ENCODE data around the gene CELF6. TPM values are rescaled to one million over a fixed set of nuclear protein-coding genes. Genes with fewer than 3 reads are reported as not detected.

Gene CELF6
- total RNA-seq, 1 experiment from 2014 or later: 0.19 TPM

DNA sequence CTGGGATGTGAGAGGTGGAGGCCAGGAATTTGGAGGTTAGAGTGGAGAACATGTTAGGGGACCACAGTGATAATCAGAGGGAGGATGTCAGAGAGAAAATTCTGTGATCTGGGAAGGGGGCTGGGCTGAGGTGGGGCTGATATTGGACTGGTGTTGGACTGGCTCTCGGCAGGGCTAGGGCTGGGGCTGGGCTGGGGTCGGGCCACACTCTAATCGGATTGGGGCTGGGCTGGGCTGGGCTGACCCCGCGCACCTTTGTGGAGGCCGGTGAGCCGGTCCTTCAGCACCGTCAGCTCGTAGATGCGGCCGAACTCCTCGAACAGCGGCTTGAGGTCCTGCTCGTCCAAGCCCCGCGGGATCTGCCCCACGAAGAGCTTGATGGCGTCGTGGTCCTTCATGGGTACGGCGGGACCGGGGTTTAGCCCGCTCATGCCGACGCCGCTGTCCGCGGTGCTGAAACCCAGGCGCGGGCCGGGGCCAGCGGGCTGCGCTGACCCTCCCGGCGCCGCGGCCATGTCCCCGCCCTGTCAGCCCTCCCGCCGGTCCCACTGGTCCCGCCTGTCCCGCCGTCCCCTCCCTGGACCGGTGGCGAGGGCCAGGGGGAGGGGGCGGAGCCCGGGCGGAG lies 485 bp downstream of the CELF6 start:
- peaks cover 5% of the 10 kb centered on the region for H3K9me3 Mint-ChIP-seq (ENCODE audit: low read depth, unreplicated experiment)
- intact Hi-C loops (cut with micrococcal nuclease; ENCODE audit: unreplicated experiment): no loop called here
- peak overlapping the region; percentile 47 for H3K27ac Mint-ChIP-seq (ENCODE audit: unreplicated experiment)
- peaks cover 53% of the 10 kb centered on the region for H3K27me3 Mint-ChIP-seq (ENCODE audit: unreplicated experiment)
- H3K4me3 Mint-ChIP-seq (ENCODE audit: low read depth, unreplicated experiment): peak overlapping the region; percentile 77
- peak; percentile 80 for DNase-seq
- no TSS peak for BruUV-seq (replicated peaks)
- H3K36me3 Mint-ChIP-seq (ENCODE audit: insufficient read depth, unreplicated experiment): peaks cover 18% of the 10 kb centered on the region
- TF ChIP-seq, protein P1, sequence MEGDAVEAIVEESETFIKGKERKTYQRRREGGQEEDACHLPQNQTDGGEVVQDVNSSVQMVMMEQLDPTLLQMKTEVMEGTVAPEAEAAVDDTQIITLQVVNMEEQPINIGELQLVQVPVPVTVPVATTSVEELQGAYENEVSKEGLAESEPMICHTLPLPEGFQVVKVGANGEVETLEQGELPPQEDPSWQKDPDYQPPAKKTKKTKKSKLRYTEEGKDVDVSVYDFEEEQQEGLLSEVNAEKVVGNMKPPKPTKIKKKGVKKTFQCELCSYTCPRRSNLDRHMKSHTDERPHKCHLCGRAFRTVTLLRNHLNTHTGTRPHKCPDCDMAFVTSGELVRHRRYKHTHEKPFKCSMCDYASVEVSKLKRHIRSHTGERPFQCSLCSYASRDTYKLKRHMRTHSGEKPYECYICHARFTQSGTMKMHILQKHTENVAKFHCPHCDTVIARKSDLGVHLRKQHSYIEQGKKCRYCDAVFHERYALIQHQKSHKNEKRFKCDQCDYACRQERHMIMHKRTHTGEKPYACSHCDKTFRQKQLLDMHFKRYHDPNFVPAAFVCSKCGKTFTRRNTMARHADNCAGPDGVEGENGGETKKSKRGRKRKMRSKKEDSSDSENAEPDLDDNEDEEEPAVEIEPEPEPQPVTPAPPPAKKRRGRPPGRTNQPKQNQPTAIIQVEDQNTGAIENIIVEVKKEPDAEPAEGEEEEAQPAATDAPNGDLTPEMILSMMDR (IDR thresholded peaks at IDR 0.05; ENCODE audit: unreplicated experiment): no peak
- CTCF ChIA-PET: no interaction called here
- no peaks in the 10 kb centered on the region for H3K4me1 Mint-ChIP-seq (ENCODE audit: low read depth, unreplicated experiment)

DNA sequence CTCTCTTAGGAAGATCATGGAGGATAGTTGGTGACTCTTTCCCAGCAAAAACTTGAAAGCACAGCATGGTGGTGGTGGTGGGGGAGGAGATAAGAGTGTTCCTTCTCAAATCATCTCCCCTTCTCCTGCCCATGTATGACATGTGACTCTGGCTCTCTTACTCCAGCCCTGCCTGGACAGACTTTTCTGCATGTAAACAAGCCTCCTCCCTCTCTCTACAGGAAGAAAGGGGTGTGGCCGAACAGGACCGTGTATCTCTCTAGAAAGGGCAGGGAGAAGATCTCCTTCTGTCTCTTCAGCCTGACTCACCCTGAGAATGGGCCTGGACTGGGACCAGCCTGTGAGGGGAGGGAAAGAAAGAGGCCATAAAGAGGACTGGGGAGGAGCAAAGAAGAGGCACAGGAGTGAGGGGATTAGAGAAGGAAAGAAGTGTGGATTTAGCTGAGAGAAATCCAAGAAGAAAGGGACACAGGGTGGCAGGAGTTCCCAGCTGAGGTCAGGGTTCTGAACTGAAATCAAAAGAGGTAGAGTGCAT lies 1.5 kb downstream of the CELF6 start:
- intact Hi-C loops (cut with micrococcal nuclease; ENCODE audit: unreplicated experiment): no loop called here
- H3K27me3 Mint-ChIP-seq (ENCODE audit: unreplicated experiment): peaks cover 54% of the 10 kb centered on the region
- H3K36me3 Mint-ChIP-seq (ENCODE audit: insufficient read depth, unreplicated experiment): peaks cover 18% of the 10 kb centered on the region
- no peaks in the 10 kb centered on the region for H3K4me1 Mint-ChIP-seq (ENCODE audit: low read depth, unreplicated experiment)
- peaks cover 2% of the 10 kb centered on the region for H3K9me3 Mint-ChIP-seq (ENCODE audit: low read depth, unreplicated experiment)
- DNase-seq: no peak
- CTCF ChIA-PET: no interaction called here
- peak overlapping the region; percentile 77 for H3K4me3 Mint-ChIP-seq (ENCODE audit: low read depth, unreplicated experiment)
- TF ChIP-seq, protein P1 (IDR thresholded peaks at IDR 0.05; ENCODE audit: unreplicated experiment): no peak
- H3K27ac Mint-ChIP-seq (ENCODE audit: unreplicated experiment): no peak overlapping the region
- BruUV-seq (replicated peaks): no TSS peak

DNA sequence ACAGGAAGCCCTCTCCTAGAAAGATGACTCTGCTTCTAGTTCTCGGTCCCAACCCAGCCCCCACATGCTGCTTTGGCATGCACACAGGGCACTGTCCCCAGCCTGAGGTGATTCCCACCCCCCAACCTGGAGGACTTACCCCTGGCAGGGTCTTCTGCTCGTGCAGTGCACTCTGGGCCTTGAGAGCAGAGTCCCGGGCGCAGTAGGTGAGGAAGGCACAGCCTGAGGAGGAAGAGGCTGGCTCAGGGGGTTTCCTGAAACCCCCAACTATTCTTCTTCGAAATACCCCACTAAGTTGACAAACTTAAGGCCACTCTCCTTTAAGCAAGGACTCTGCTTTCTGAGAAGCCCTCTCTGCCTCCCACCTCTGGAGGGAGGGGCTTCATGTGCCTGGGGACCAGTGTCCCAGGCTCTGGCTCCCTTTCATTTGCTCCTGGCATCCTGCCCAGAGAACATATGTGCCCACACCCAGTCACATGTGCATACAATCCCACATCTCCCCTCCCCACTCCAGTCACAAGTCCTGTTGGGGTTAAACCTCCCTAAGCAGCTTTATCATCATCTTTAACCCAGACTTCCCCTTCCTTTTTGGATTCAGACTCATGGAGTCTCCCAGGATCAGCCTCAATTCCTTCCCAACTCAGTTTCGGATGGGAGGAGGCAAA lies 4.1 kb downstream of the CELF6 start:
- peaks cover 2% of the 10 kb centered on the region for H3K9me3 Mint-ChIP-seq (ENCODE audit: low read depth, unreplicated experiment)
- H3K4me1 Mint-ChIP-seq (ENCODE audit: low read depth, unreplicated experiment): no peaks in the 10 kb centered on the region
- CTCF ChIA-PET: no interaction called here
- TF ChIP-seq, protein P1 (IDR thresholded peaks at IDR 0.05; ENCODE audit: unreplicated experiment): no peak
- peaks cover 70% of the 10 kb centered on the region for H3K27me3 Mint-ChIP-seq (ENCODE audit: unreplicated experiment)
- H3K4me3 Mint-ChIP-seq (ENCODE audit: low read depth, unreplicated experiment): no peak overlapping the region
- no TSS peak for BruUV-seq (replicated peaks)
- no peak for DNase-seq
- intact Hi-C loops (cut with micrococcal nuclease; ENCODE audit: unreplicated experiment): no loop called here
- no peak overlapping the region for H3K27ac Mint-ChIP-seq (ENCODE audit: unreplicated experiment)
- peaks cover 18% of the 10 kb centered on the region for H3K36me3 Mint-ChIP-seq (ENCODE audit: insufficient read depth, unreplicated experiment)

DNA sequence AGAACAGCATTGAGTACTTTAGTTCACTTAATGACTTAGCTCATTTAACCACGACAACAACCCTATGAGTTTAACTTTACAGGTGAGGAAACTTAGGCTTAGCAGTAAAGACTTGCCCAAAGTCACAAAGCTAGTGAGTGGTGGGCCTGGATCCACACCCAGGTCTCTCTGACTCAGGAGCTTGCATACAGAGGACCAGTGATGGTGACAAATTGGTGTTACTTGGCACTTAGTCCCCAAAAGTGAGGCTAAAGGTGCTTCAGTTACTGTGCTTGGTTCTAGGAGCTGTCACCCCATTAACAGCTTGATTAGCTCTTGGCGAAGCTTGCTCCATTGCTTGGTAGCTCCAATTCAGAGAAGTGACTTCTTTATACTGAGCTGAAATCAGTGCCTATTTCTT lies 6.1 kb downstream of the CELF6 start:
- Mint-ChIP-seq H3K36me3 (ENCODE audit: insufficient read depth, unreplicated experiment) (peaks cover 3% of the 10 kb centered on the region), H3K4me1 (ENCODE audit: low read depth, unreplicated experiment) (no peaks in the 10 kb centered on the region), H3K27ac (ENCODE audit: unreplicated experiment) (no peak overlapping the region), H3K4me3 (ENCODE audit: low read depth, unreplicated experiment) (no peak overlapping the region), H3K9me3 (ENCODE audit: low read depth, unreplicated experiment) (no peaks in the 10 kb centered on the region), H3K27me3 (ENCODE audit: unreplicated experiment) (peaks cover 81% of the 10 kb centered on the region)
- no peak for DNase-seq
- CTCF ChIA-PET: interaction anchor here (1.7 kb wide), 2 partner anchors 286 to 952 kb away, joined by 3 to 6 read pairs; no protein-coding TSS in a partner anchor
- no TSS peak for BruUV-seq (replicated peaks)
- TF ChIP-seq, protein P1 (IDR thresholded peaks at IDR 0.05; ENCODE audit: unreplicated experiment): no peak
- intact Hi-C loops (cut with micrococcal nuclease; ENCODE audit: unreplicated experiment): no loop called here

All from Calu3 (cell line).